GM12878 (cell line): ENCODE measurements around the gene EGFR. TPM values are rescaled to one million over a fixed set of nuclear protein-coding genes. Genes with fewer than 3 reads are reported as not detected.

Experiments used
- CBX5 ChIP-seq: sonication (generic); IDR thresholded peaks from 2 replicates; pipeline ENCODE4 v1.6.1; 2016; ENCODE audit warnings: low read depth, moderate library complexity, mild to moderate bottlenecking, inconsistent platforms
- E2F4 ChIP-seq: IDR thresholded peaks from 2 replicates; pipeline ENCODE4 v1.6.1; 2012; ENCODE audit warnings: low read depth, low read length, improper control_type of control experiment
- ETV6 ChIP-seq, 2 experiments: fragments of 450-650 bp in 1 of 2; IDR thresholded peaks in 1 of 2; conservative IDR thresholded peaks in 1 of 2; 2 replicates each; pipeline ENCODE4 v1.6.1; 2014; ENCODE audit warnings: antibody characterized with exemption in 1 of 2, borderline replicate concordance in 1 of 2, low read depth in 1 of 2, mild to moderate bottlenecking in 1 of 2, moderate library complexity in 1 of 2
- FOXK2 ChIP-seq: fragments of 450-650 bp; IDR thresholded peaks from 2 replicates; pipeline ENCODE4 v1.6.1; 2017; ENCODE audit warnings: mild to moderate bottlenecking, moderate library complexity
- HSF1 ChIP-seq: fragments of 150-350 bp; IDR thresholded peaks from 2 replicates; pipeline ENCODE4 v1.6.1; 2014; ENCODE audit warnings: mild to moderate bottlenecking, low read depth, low read length
- JUNB ChIP-seq: IDR thresholded peaks from 2 replicates; pipeline ENCODE4 v1.6.1; 2016; ENCODE audit warnings: antibody characterized with exemption, mild to moderate bottlenecking
- MAX ChIP-seq: IDR thresholded peaks from 2 replicates; pipeline ENCODE4 v1.6.1; 2012; ENCODE audit warnings: low read depth, low read length, improper control_type of control experiment
- PAX5 ChIP-seq: IDR thresholded peaks from 2 replicates; pipeline ENCODE4 v1.6.1; 2011; ENCODE audit warnings: low read depth, low read length, borderline replicate concordance
- PAX8 ChIP-seq: fragments of 450-650 bp; IDR thresholded peaks from 2 replicates; pipeline ENCODE4 v1.6.1; 2017; ENCODE audit warnings: mild to moderate bottlenecking, moderate library complexity
- POLR2A ChIP-seq: IDR thresholded peaks from 2 replicates; pipeline ENCODE4 v1.6.1; 2011; ENCODE audit warnings: low read depth, mild to moderate bottlenecking, low read length
- POLR2AphosphoS2 ChIP-seq: IDR thresholded peaks from 2 replicates; pipeline ENCODE4 v1.6.1; 2011; ENCODE audit warnings: low read depth, mild to moderate bottlenecking, low read length, improper control_type of control experiment, moderate library complexity
- RCOR1 ChIP-seq: conservative IDR thresholded peaks from 2 replicates; pipeline ENCODE4 v1.6.1; 2012; ENCODE audit warnings: low read depth, low read length, improper control_type of control experiment
- RELA ChIP-seq: fragments of 450-650 bp; IDR thresholded peaks from 2 replicates; pipeline ENCODE4 v1.8.0; 2014; ENCODE audit warnings: borderline replicate concordance; ENCODE audit not compliant: partially characterized antibody
- RUNX3 ChIP-seq: IDR thresholded peaks from 2 replicates; pipeline ENCODE4 v1.6.1; 2012; ENCODE audit warnings: low read length, inconsistent platforms
- SPI1 ChIP-seq: IDR thresholded peaks from 2 replicates; pipeline ENCODE4 v1.6.1; 2011; ENCODE audit warnings: low read depth, mild to moderate bottlenecking, low read length, moderate library complexity, borderline replicate concordance; ENCODE audit not compliant: insufficient read depth
- SUZ12 ChIP-seq: fragments of 200-600 bp; sonication (generic); IDR thresholded peaks from one replicate; pipeline ENCODE4 v1.6.1; 2018; ENCODE audit warnings: antibody characterized with exemption, mild to moderate bottlenecking; ENCODE audit not compliant: unreplicated experiment
- TBL1XR1 ChIP-seq: IDR thresholded peaks from 2 replicates; pipeline ENCODE4 v1.6.1; 2012; ENCODE audit warnings: low read depth, low read length, improper control_type of control experiment
- ZNF687 ChIP-seq: fragments of 450-650 bp; IDR thresholded peaks from 2 replicates; pipeline ENCODE4 v1.6.1; 2017; ENCODE audit warnings: mild to moderate bottlenecking, moderate library complexity
- polyA plus RNA-seq, 11 experiments: library from polyadenylated mRNA; depleted of rRNA in 4 of 11; unstranded in 6 of 11; stranded (reverse) in 5 of 11; fragments of >200 nt; fragmentation: Nextera tagmentation in 4 of 11; fragmentation: Illumina TruSeq in 1 of 11; extraction: Ambion mirVana in 4 of 11; extraction: Trizol in 1 of 11; gene quantifications; 1 replicate in 1 of 11; 2 replicates in 10 of 11; pipeline versions ENCODE4 v1.2.1 to v1.2.3, GENCODE V29; 2011 to 2016; ENCODE audit warnings: inconsistent platforms in 2 of 11, missing spikeins in 2 of 11, low read depth in 1 of 11
- total RNA-seq, 4 experiments: library from RNA; depleted of rRNA in 3 of 4; stranded (reverse); fragments of >200 nt in 3 of 4; fragmentation: Illumina TruSeq in 1 of 4; extraction: Trizol in 1 of 4; gene quantifications; 2 replicates each; pipeline versions ENCODE4 v1.2.1 to v1.2.3, GENCODE V29; 2013 to 2021
- TF ChIP-seq, protein P1 (sequence below): fragments of 450-650 bp; IDR thresholded peaks from 2 replicates; pipeline ENCODE4 v1.6.1; 2016; ENCODE audit warnings: mild to moderate bottlenecking
- TF ChIP-seq, protein P2 (sequence below), 3 experiments: IDR thresholded peaks in 2 of 3; conservative IDR thresholded peaks in 1 of 3; 2 replicates each; pipeline ENCODE4 v1.5.1; 2011; ENCODE audit warnings: low read depth in 3 of 3, low read length in 3 of 3, mild to moderate bottlenecking in 3 of 3, control low read depth in 2 of 3, moderate library complexity in 2 of 3, inconsistent platforms in 1 of 3, mixed read lengths in 1 of 3; ENCODE audit not compliant: control insufficient read depth in 2 of 3, insufficient read depth in 1 of 3; ENCODE audit errors: extremely low read depth in 1 of 3

Gene EGFR
- total and polyA plus RNA-seq, 10 of the 15 experiments (the other 5 are each of a cell fraction or from before 2014, with no cell fraction given), result 0.01 to 0.31 TPM; not detected in 8

DNA sequence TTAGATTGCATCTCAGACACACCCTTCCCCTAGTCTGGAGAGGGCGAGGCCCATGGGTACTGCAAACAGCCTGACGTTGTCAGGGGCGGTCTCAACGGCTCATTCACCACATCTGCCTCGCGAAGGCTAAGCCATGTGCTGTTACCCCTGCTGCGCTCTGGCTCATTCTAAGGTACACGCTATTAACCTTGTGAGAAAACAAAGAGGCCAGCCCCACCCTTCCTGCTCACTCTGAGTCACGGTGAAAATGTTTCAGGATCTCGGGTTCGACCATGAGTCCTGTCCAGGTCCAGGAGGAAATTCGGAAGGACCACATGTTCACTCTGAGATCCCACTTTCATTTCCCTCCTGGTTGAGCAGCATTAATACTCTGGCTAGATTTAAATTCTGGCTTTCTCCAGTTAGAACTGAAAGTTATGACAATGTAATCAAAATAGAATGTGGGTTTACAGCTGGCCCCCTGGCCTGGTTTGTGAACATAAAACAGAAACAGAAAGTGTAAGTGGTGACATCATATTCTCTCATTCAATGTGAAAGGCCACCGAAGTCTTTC, 55.2 kb downstream of the EGFR start (continued):
- TF ChIP-seq, protein P1, sequence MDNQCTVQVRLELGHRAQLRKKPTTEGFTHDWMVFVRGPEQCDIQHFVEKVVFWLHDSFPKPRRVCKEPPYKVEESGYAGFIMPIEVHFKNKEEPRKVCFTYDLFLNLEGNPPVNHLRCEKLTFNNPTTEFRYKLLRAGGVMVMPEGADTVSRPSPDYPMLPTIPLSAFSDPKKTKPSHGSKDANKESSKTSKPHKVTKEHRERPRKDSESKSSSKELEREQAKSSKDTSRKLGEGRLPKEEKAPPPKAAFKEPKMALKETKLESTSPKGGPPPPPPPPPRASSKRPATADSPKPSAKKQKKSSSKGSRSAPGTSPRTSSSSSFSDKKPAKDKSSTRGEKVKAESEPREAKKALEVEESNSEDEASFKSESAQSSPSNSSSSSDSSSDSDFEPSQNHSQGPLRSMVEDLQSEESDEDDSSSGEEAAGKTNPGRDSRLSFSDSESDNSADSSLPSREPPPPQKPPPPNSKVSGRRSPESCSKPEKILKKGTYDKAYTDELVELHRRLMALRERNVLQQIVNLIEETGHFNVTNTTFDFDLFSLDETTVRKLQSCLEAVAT, result peak; percentile 72
- TF ChIP-seq PAX8 (no peak; the same call in 1 of the 2 replicates), SUZ12 (no peak), HSF1 (no peak), CBX5 (peak; percentile 78; the same call in 1 of the 2 replicates), RELA (peak; percentile 35), E2F4 (no peak), RCOR1 (no peak), SPI1 (peak; percentile 61; the same call in 1 of the 2 replicates), POLR2AphosphoS2 (no peak), POLR2A (peak; percentile 64), JUNB (peak; percentile 87), FOXK2 (peak; percentile 74), TBL1XR1 (peak; percentile 74), RUNX3 (peak; percentile 94), MAX (peak; percentile 97), ETV6 (conservative IDR thresholded peaks at IDR 0.05 in 1 of 2, IDR thresholded peaks at IDR 0.05 in 1 of 2; ENCODE audit: borderline replicate concordance in 1 of 2, low read depth in 1 of 2) (peak in 1 of 2 experiments; percentile 89; a peak in 2 of 4 replicates), ZNF687 (peak; percentile 100), PAX5 (peak; percentile 70)
- TF ChIP-seq, protein P2, sequence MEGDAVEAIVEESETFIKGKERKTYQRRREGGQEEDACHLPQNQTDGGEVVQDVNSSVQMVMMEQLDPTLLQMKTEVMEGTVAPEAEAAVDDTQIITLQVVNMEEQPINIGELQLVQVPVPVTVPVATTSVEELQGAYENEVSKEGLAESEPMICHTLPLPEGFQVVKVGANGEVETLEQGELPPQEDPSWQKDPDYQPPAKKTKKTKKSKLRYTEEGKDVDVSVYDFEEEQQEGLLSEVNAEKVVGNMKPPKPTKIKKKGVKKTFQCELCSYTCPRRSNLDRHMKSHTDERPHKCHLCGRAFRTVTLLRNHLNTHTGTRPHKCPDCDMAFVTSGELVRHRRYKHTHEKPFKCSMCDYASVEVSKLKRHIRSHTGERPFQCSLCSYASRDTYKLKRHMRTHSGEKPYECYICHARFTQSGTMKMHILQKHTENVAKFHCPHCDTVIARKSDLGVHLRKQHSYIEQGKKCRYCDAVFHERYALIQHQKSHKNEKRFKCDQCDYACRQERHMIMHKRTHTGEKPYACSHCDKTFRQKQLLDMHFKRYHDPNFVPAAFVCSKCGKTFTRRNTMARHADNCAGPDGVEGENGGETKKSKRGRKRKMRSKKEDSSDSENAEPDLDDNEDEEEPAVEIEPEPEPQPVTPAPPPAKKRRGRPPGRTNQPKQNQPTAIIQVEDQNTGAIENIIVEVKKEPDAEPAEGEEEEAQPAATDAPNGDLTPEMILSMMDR (IDR thresholded peaks at IDR 0.05 in 2 of 3, conservative IDR thresholded peaks at IDR 0.05 in 1 of 3; ENCODE audit: control insufficient read depth in 2 of 3, extremely low read depth in 1 of 3, insufficient read depth in 1 of 3, low read depth in 3 of 3, low read length in 3 of 3), result no peak
